GM12878 (cell line): ENCODE results near the gene GID4. TPM values are rescaled to one million over a fixed set of nuclear protein-coding genes. Genes with fewer than 3 reads are reported as not detected.

Experiments used
- BCL11A ChIP-seq: IDR thresholded peaks from 2 replicates; pipeline ENCODE4 v1.6.1; 2011; ENCODE audit warnings: low read depth, low read length
- BCLAF1 ChIP-seq: fragments of 450-650 bp; IDR thresholded peaks from 2 replicates; pipeline ENCODE4 v1.6.1; 2017; ENCODE audit warnings: antibody characterized with exemption, mild to moderate bottlenecking, moderate library complexity
- BRCA1 ChIP-seq: IDR thresholded peaks from 2 replicates; pipeline ENCODE4 v1.6.1; 2011; ENCODE audit warnings: low read depth, low read length, improper control_type of control experiment
- CHD4 ChIP-seq: fragments of 200-600 bp; sonication (generic); IDR thresholded peaks from 2 replicates; pipeline ENCODE4 v1.6.1; 2016; ENCODE audit warnings: mild to moderate bottlenecking
- EZH2 ChIP-seq: IDR thresholded peaks from 2 replicates; pipeline ENCODE4 v1.6.1; 2012; ENCODE audit warnings: low read depth, mild to moderate bottlenecking, control low read depth, inconsistent platforms, low read length, borderline replicate concordance; ENCODE audit not compliant: control insufficient read depth
- FOXK2 ChIP-seq: fragments of 450-650 bp; IDR thresholded peaks from 2 replicates; pipeline ENCODE4 v1.6.1; 2017; ENCODE audit warnings: mild to moderate bottlenecking, moderate library complexity
- MEF2A ChIP-seq: IDR thresholded peaks from 2 replicates; pipeline ENCODE4 v1.6.1; 2011; ENCODE audit warnings: low read depth, mild to moderate bottlenecking, low read length, moderate library complexity; ENCODE audit not compliant: insufficient read depth
- MXI1 ChIP-seq: fragments of 150-350 bp; IDR thresholded peaks from 2 replicates; pipeline ENCODE4 v1.6.1; 2011; ENCODE audit warnings: low read depth, mild to moderate bottlenecking, inconsistent platforms, low read length, improper control_type of control experiment
- NFYA ChIP-seq: IDR thresholded peaks from 2 replicates; pipeline ENCODE4 v1.6.1; 2011; ENCODE audit warnings: low read depth, mild to moderate bottlenecking, low read length, improper control_type of control experiment, borderline replicate concordance
- POU2F2 ChIP-seq: IDR thresholded peaks from 3 replicates; pipeline ENCODE4 v1.6.1; 2011; ENCODE audit warnings: low read depth, mild to moderate bottlenecking, low read length, borderline replicate concordance
- REST ChIP-seq: IDR thresholded peaks from 2 replicates; pipeline ENCODE4 v1.6.1; 2012; ENCODE audit warnings: mild to moderate bottlenecking, low read depth, low read length
- SIN3A ChIP-seq: IDR thresholded peaks from 2 replicates; pipeline ENCODE4 v1.6.1; 2012; ENCODE audit warnings: low read depth, low read length, improper control_type of control experiment
- SKIL ChIP-seq: fragments of 450-650 bp; IDR thresholded peaks from 2 replicates; pipeline ENCODE4 v1.6.1; 2017; ENCODE audit warnings: mild to moderate bottlenecking, low read depth, inconsistent platforms; ENCODE audit not compliant: poor library complexity, severe bottlenecking
- SUPT20H ChIP-seq: IDR thresholded peaks from 2 replicates; pipeline ENCODE4 v1.6.1; 2011; ENCODE audit warnings: low read depth, mild to moderate bottlenecking, low read length, moderate library complexity, borderline replicate concordance; ENCODE audit not compliant: control insufficient read depth
- TAF1 ChIP-seq: IDR thresholded peaks from 2 replicates; pipeline ENCODE4 v1.6.1; 2011; ENCODE audit warnings: mild to moderate bottlenecking, low read depth, low read length, borderline replicate concordance
- ZNF622 ChIP-seq: fragments of 450-650 bp; IDR thresholded peaks from 2 replicates; pipeline ENCODE4 v1.6.1; 2017; ENCODE audit warnings: mild to moderate bottlenecking, inconsistent platforms
- polyA plus RNA-seq, 11 experiments: library from polyadenylated mRNA; depleted of rRNA in 4 of 11; unstranded in 6 of 11; stranded (reverse) in 5 of 11; fragments of >200 nt; fragmentation: Nextera tagmentation in 4 of 11; fragmentation: Illumina TruSeq in 1 of 11; extraction: Ambion mirVana in 4 of 11; extraction: Trizol in 1 of 11; gene quantifications; 1 replicate in 1 of 11; 2 replicates in 10 of 11; pipeline versions ENCODE4 v1.2.1 to v1.2.3, GENCODE V29; 2011 to 2016; ENCODE audit warnings: inconsistent platforms in 2 of 11, missing spikeins in 2 of 11, low read depth in 1 of 11
- total RNA-seq, 4 experiments: library from RNA; depleted of rRNA in 3 of 4; stranded (reverse); fragments of >200 nt in 3 of 4; fragmentation: Illumina TruSeq in 1 of 4; extraction: Trizol in 1 of 4; gene quantifications; 2 replicates each; pipeline versions ENCODE4 v1.2.1 to v1.2.3, GENCODE V29; 2013 to 2021

GID4 gene
- total and polyA plus RNA-seq, 10 of the 15 experiments (the other 5 are each of a cell fraction or from before 2014, with no cell fraction given) = 0.93 to 7.3 (median 3.6) TPM

- TF ChIP-seq BRCA1 = 0 out of 2 replicates have a peak, but pooled peaks have one; percentile 6
- TF ChIP-seq MXI1 = peak; percentile 95
- TF ChIP-seq FOXK2 = peak; percentile 21; the same call in 1 of the 2 replicates
- TF ChIP-seq EZH2 = no peak
- no peak for TF ChIP-seq NFYA
- TF ChIP-seq REST = 0 out of 2 replicates have a peak, but pooled peaks have one; percentile 33
- peak; percentile 80 for TF ChIP-seq MEF2A
- TF ChIP-seq ZNF622 = no peak
- no peak for TF ChIP-seq BCL11A
- peak; percentile 32 for TF ChIP-seq SKIL
- no peak for TF ChIP-seq BCLAF1
- TF ChIP-seq TAF1 = peak; percentile 96
- peak; percentile 84 for TF ChIP-seq SIN3A
- no peak for TF ChIP-seq CHD4
- TF ChIP-seq POU2F2 = peak; percentile 76
- no peak for TF ChIP-seq SUPT20H
Observed at GRCh38 chr17:18087610-18088491, 48.6 kb downstream of the GID4 start, which contains the start of gene DRG2 (continued).
